ENCODE measurements around the gene WDR43. TPM values are rescaled to one million over a fixed set of nuclear protein-coding genes. Genes with fewer than 3 reads are reported as not detected.
A peak's percentile ranks its signal among the peaks of the same experiment; 100 is the strongest.

WDR43 gene, protein sequence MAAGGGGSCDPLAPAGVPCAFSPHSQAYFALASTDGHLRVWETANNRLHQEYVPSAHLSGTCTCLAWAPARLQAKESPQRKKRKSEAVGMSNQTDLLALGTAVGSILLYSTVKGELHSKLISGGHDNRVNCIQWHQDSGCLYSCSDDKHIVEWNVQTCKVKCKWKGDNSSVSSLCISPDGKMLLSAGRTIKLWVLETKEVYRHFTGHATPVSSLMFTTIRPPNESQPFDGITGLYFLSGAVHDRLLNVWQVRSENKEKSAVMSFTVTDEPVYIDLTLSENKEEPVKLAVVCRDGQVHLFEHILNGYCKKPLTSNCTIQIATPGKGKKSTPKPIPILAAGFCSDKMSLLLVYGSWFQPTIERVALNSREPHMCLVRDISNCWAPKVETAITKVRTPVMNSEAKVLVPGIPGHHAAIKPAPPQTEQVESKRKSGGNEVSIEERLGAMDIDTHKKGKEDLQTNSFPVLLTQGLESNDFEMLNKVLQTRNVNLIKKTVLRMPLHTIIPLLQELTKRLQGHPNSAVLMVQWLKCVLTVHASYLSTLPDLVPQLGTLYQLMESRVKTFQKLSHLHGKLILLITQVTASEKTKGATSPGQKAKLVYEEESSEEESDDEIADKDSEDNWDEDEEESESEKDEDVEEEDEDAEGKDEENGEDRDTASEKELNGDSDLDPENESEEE
- polyA plus RNA-seq (2012; ENCODE audit: insufficient read depth, insufficient read length, low read depth): 58.2 TPM

GRCh38 chr2:28894470-28895188 lies at the start of gene WDR43:
TSS of gene WDR43 (plus strand) at chr2:28894667. CDS start at chr2:28894699, 32 bp downstream.
- Histone ChIP-seq H3K4me1 (peaks cover 16% of the 10 kb centered on the region), H3K27me3 (peaks cover 26% of the 10 kb centered on the region), H3K36me3 (peaks cover 20% of the 10 kb centered on the region), H3K4me3 (ENCODE audit: low read depth, low read length) (peak within 1 kb of the TSS; percentile 99), H3K9me3 (no peaks in the 10 kb centered on the region)
- DNase-seq: peak; percentile 99
- TF ChIP-seq, protein P1, sequence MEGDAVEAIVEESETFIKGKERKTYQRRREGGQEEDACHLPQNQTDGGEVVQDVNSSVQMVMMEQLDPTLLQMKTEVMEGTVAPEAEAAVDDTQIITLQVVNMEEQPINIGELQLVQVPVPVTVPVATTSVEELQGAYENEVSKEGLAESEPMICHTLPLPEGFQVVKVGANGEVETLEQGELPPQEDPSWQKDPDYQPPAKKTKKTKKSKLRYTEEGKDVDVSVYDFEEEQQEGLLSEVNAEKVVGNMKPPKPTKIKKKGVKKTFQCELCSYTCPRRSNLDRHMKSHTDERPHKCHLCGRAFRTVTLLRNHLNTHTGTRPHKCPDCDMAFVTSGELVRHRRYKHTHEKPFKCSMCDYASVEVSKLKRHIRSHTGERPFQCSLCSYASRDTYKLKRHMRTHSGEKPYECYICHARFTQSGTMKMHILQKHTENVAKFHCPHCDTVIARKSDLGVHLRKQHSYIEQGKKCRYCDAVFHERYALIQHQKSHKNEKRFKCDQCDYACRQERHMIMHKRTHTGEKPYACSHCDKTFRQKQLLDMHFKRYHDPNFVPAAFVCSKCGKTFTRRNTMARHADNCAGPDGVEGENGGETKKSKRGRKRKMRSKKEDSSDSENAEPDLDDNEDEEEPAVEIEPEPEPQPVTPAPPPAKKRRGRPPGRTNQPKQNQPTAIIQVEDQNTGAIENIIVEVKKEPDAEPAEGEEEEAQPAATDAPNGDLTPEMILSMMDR (IDR thresholded peaks at IDR 0.05; ENCODE audit: low read depth, low read length): no peak

GRCh38 chr2:28855193-28855592 lies 39.3 kb upstream of the WDR43 start:
- no peak for DNase-seq
- no peaks in the 10 kb centered on the region for H3K4me1 ChIP-seq
- no peaks in the 10 kb centered on the region for H3K27me3 ChIP-seq
- TF ChIP-seq, protein P1 (IDR thresholded peaks at IDR 0.05; ENCODE audit: low read depth, low read length): no peak
- peaks cover 4% of the 10 kb centered on the region for H3K36me3 ChIP-seq
- H3K4me3 ChIP-seq (ENCODE audit: low read depth, low read length): no peak overlapping the region
- no peaks in the 10 kb centered on the region for H3K9me3 ChIP-seq

GRCh38 chr2:28855977-28856376 lies 38.5 kb upstream of the WDR43 start:
- TF ChIP-seq, protein P1 (IDR thresholded peaks at IDR 0.05; ENCODE audit: low read depth, low read length): no peak
- H3K4me3 ChIP-seq (ENCODE audit: low read depth, low read length): no peak overlapping the region
- no peaks in the 10 kb centered on the region for H3K9me3 ChIP-seq

DNA sequence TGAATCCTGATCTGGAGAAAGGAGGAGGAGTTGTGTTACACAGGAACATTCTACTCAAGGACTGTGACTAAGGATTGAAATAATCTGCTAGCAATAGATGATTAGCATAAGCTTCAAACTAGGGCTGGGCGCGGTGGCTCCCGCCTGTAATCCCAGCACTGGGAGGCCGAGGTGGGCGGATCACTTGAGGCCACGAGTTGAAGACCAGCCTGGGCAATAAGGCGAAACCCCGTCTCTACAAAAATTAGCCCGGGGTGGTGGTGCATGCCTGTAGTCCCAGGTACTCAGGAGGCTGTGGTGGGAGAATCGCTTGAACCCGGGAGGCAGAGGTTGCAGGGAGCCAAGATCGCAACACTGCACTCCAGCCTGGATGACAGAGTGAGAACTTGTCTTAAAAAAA lies 25.9 kb upstream of the WDR43 start:
- H3K36me3 ChIP-seq: peaks cover 8% of the 10 kb centered on the region; the same call in 1 of the 2 replicates
- no peak for DNase-seq
- H3K4me1 ChIP-seq: no peaks in the 10 kb centered on the region
- peak overlapping the region; percentile 100 for H3K4me3 ChIP-seq (ENCODE audit: low read depth, low read length)
- no peaks in the 10 kb centered on the region for H3K27me3 ChIP-seq
- TF ChIP-seq, protein P1 (IDR thresholded peaks at IDR 0.05; ENCODE audit: low read depth, low read length): no peak
- H3K9me3 ChIP-seq: no peaks in the 10 kb centered on the region

More at GRCh38 chr2:28855977-28856376, 38.5 kb upstream of the WDR43 start:
- H3K4me1 ChIP-seq: no peaks in the 10 kb centered on the region
- DNase-seq: no peak
- peaks cover 12% of the 10 kb centered on the region for H3K36me3 ChIP-seq
- no peaks in the 10 kb centered on the region for H3K27me3 ChIP-seq

DNA sequence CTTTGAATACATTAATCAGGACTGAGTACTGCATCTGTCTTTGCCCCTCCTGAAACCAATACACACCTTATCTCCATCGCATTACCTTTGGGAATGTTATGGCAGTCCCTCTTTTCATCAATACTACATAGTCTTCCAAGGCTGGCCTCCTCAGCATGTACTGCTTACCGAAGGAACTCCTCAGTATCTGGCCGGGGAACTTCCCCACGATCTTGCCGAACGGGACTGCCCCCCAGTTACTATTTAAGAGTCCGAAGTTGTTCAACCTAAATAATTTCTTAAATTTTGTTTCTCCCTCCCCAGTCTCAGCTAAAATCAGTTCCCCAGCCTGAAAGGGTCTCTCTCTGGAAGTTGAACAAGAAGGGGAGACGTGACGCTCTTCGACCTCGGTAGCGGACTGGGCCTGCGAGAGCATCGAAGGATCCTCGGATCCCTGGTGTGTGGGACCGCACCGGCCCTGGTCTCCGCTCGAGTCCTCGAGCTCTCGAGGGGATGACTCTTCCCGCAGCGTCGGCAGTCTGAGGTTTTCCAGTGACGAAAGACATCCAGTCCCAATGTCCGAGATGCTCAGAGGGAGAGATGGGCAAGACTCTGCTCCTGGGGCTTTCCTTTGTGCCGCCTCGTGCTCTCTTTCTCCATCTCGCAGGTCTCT lies 24.8 kb upstream of the WDR43 start:
- peaks cover 2% of the 10 kb centered on the region; the same call in 1 of the 2 replicates for H3K36me3 ChIP-seq
- TF ChIP-seq, protein P1 (IDR thresholded peaks at IDR 0.05; ENCODE audit: low read depth, low read length): no peak
- H3K9me3 ChIP-seq: no peaks in the 10 kb centered on the region
- peaks cover 3% of the 10 kb centered on the region for H3K27me3 ChIP-seq
- no peaks in the 10 kb centered on the region for H3K4me1 ChIP-seq
- peak; percentile 26 for DNase-seq
- H3K4me3 ChIP-seq (ENCODE audit: low read depth, low read length): peak overlapping the region; percentile 100

Measured in BE2C (cell line).